C4-2B (cell line): ENCODE results near the gene TMEM252.

ENCODE experiments used
- H3K27ac ChIP-seq: fragments of 450-650 bp; 2 replicates; pipeline ENCODE4 v1.5.1; 2017
- ZFX ChIP-seq: fragments of 450-650 bp; IDR thresholded peaks from 2 replicates; pipeline ENCODE4 v1.6.1; 2017
- TF ChIP-seq, protein P1 (sequence below): fragments of 450-650 bp; conservative IDR thresholded peaks from 2 replicates; pipeline ENCODE4 v1.5.1; 2017; ENCODE audit warnings: mild to moderate bottlenecking

Gene TMEM252, protein sequence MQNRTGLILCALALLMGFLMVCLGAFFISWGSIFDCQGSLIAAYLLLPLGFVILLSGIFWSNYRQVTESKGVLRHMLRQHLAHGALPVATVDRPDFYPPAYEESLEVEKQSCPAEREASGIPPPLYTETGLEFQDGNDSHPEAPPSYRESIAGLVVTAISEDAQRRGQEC

DNA sequence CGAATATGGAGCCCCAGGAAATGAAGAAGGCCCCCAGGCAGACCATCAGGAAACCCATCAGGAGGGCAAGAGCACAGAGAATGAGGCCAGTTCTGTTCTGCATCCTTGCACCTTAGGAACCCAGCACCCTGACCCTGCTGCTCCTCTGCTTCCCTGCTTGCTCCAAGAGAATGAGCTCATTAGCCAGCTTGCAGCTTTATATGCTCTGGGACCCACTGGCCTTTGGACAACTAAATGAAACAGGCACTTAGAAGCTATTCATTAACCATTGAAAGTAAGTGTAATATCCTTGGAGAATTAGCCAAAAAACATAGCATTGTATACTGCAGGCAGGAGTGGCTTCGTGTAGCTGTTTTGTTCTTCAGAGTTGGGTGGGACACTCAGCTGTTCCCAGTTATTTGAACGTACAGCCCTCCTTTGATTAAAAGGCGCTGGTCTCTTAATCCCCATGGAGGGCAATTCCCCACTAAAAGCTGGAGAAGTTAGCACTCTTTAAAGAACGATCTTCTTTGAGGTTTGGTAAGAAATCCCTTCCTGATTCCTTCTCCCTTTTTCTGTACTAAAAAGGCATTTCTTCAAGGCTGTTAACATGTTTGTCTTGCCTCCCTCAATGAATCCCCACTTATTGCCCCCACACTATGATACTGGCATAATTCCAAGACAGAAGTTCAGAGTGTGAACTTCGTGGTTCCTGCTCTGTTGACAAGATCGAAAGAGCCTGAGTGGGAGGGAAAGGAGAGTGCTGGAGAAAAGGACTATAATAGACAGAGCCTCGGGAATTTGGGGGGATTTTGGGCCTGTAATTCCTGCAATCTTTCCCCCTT lies at the start of gene TMEM252:
Gene TMEM252 (minus strand): TSS at position 172 of the 824 bp plus-strand sequence. CDS start 69 bp downstream, at position 103.
- TF ChIP-seq ZFX, result no peak
- TF ChIP-seq, protein P1, sequence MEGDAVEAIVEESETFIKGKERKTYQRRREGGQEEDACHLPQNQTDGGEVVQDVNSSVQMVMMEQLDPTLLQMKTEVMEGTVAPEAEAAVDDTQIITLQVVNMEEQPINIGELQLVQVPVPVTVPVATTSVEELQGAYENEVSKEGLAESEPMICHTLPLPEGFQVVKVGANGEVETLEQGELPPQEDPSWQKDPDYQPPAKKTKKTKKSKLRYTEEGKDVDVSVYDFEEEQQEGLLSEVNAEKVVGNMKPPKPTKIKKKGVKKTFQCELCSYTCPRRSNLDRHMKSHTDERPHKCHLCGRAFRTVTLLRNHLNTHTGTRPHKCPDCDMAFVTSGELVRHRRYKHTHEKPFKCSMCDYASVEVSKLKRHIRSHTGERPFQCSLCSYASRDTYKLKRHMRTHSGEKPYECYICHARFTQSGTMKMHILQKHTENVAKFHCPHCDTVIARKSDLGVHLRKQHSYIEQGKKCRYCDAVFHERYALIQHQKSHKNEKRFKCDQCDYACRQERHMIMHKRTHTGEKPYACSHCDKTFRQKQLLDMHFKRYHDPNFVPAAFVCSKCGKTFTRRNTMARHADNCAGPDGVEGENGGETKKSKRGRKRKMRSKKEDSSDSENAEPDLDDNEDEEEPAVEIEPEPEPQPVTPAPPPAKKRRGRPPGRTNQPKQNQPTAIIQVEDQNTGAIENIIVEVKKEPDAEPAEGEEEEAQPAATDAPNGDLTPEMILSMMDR, result no peak
- H3K27ac ChIP-seq, result no peak within 1 kb of the TSS

DNA sequence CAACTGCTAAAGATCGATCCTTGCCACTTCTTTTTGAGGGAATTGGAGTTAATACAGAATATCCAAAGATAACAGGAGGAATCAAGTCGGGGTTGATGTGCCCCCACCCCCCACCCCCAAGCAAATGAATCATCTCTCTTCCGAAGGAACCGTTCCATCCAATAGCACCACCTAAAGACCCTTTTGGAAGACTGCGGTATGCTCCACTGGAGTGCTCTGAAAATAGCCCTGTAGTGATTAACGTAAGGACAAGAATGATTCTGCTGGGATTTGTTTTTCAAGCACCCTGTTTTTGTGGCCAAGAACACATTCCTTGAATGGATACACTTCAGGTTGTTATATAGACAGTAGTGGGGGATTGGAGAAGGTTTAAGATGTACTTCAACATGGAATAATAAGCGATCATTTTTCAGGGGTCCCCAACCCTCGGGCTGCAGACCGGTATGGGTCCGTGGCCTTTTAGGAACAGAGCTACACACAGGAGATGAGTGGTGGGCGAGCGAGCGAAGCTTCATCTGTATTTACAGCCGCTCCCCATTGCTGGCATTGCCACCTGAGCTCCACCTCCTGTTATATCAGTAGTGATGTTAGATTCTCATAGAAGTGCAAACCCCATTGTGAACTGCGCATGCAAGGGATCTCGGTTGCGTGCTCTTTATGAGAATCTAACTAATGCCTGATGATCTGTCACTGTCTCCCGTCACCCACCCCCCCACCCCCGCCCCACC lies 44.5 kb upstream of the TMEM252 start:
- no peak overlapping the region for H3K27ac ChIP-seq
- no peak for TF ChIP-seq ZFX
- TF ChIP-seq, protein P1, result no peak

DNA sequence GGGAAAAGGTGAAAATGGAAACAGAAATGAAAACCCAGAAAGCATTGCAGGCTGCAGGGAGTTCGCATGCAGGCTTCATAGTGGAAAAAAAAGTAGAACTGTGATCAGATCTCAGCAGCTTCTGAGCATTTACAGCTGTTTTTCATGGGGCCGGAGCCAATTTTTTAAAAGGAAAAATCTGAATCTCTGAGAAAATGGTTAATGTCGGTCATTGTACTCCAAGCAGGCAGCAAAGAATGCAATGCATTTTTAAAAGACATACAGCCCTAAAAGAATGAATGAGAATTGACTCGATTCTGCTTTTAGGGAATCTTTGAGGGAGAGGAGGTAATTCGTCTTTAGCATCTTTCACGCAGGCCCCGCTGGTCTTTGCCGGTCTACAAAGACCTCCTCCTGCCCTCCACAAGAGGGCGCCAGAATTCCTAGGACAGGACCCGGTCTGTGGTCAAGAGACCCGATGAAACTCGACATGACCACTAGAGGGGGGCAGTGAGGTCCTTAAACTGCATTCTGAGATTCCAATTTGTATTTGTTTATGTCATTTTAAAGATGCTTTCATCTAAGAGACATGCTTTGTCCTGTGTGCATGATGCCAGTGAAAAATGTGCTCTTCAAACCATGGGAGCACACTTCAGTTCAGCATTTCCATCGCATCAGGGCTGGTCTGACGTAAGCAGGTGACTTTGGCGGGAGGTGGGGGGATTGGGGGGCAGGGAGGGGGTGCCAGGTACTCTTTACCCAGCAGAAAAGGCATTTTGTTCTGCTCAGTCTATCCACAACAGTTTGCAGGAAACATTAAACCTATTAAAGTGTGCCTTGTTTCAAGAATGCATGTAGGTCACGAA lies 43.7 kb upstream of the TMEM252 start:
- H3K27ac ChIP-seq, result no peak overlapping the region
- TF ChIP-seq ZFX, result no peak
- TF ChIP-seq, protein P1, result peak; percentile 99

DNA sequence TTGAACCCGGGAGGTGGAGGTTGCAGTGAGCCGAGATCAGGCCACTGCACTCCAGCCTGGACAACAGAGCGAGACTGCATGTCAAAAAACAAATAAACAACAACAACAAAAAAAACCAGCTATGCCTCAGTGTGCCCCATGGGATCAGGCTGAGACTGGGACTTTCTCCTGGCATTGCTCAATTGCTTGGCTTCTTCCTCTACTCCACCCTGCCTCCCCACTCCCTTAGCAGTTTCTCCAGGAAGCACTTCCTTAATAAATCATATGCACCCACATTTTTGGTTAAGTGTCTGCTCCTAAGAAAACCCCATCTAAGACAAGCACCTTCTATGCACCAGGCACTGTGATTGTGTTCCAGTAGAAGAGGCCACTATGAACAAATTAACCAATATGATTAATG lies 41.0 kb upstream of the TMEM252 start:
- no peak overlapping the region for H3K27ac ChIP-seq
- TF ChIP-seq ZFX, result no peak
- TF ChIP-seq, protein P1, result no peak

DNA sequence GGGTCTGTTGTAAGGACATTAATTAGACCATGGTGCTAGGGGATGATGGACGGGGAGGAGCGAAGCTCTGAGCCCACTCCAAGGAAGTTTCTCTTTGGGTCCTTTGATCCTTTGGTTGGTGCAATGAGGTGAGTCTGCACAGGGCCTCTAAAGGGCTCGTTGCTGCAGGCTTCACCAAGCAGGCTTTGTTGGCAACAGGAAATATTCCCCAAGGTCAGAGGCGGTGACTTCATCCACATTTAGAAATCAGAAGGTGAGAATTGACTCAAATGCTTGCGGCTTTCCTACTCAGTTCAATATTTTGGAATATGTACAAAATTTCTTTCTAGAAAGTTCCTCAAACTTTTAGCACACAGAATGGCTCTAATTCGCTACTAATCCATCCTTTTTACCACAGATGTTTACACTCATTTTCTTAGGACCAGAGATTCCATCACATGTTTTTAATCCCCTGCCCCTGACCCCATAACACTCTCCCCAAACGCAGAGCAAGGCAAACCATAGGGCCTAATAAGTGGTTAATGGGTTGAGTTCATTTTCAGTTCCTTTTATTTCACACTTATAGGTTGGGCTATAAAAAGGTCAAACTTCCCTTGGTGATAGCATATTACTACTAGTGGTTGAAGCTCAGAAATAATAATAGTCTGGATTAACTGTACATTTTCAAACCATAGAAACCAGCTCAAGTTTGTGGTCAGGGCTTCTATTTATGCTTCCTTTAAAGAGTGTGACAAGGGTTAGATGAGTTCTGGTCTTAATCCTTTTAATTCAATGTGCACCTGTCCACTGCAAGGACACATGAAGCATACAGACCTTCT lies 37.3 kb upstream of the TMEM252 start:
- TF ChIP-seq, protein P1, result no peak
- TF ChIP-seq ZFX, result no peak
- H3K27ac ChIP-seq, result no peak overlapping the region

DNA sequence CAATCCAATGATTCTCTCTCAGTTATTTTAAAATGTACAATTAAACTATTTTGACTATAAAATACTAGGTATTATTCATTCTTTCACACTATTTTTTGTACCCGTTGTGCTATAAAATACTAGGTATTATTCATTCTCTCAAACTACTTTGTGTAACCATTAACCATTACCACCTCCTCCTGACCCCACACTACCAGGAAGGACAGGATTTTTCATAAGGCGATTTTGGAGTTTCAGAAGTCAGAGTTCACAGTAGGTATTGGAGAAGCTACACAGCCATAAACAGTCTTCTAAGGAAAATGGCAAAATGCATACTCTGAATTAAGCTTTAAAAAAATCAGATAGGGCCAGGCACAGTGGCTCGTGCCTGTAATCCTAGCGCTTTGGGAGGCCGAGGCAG lies 35.1 kb upstream of the TMEM252 start:
- TF ChIP-seq, protein P1, result no peak
- TF ChIP-seq ZFX, result no peak
- no peak overlapping the region for H3K27ac ChIP-seq
